Adrenal gland (tissue), 12 donors: ENCODE measurements around the gene CCDC51. TPM values are rescaled to one million over a fixed set of nuclear protein-coding genes. Genes with fewer than 3 reads are reported as not detected.

Experiments used
- DNase-seq, 7 donors: peaks; one replicate each; pipeline ENCODE4 v3.0.0-alpha.2; 2019 to 2020
- H3K27ac ChIP-seq, 5 donors: fragments of 200-600 bp; sonication (generic) in 4 of 5; 1 replicate in 3 of 5; 2 replicates in 2 of 5; pipeline versions ENCODE4 v1.5.1 to v1.8.0; 2016 to 2020; ENCODE audit warnings: mild to moderate bottlenecking in 1 of 5
- H3K27me3 ChIP-seq: fragments of 200-600 bp; 2 replicates; pipeline ENCODE4 v1.8.0; 2021
- H3K36me3 ChIP-seq, 2 donors: fragments of 200-600 bp; replicated peaks in 1 of 2; 1 replicate in 1 of 2; 2 replicates in 1 of 2; pipeline versions ENCODE4 v1.5.1 to v1.8.0; 2018 to 2022
- H3K4me1 ChIP-seq, 2 donors: fragments of 200-600 bp; replicated peaks in 1 of 2; 1 replicate in 1 of 2; 2 replicates in 1 of 2; pipeline versions ENCODE4 v1.5.1 to v1.8.0; 2018 to 2021
- H3K4me3 ChIP-seq, 4 donors: fragments of 200-600 bp; sonication (generic) in 3 of 4; one replicate each; pipeline ENCODE4 v1.5.1; 2016 to 2018
- H3K9me3 ChIP-seq, 3 donors: fragments of 200-600 bp; sonication (generic) in 1 of 3; replicated peaks in 1 of 3; 1 replicate in 2 of 3; 2 replicates in 1 of 3; pipeline versions ENCODE4 v1.5.1 to v1.8.0; 2016 to 2021
- POLR2A ChIP-seq, 2 donors: fragments of 450-650 bp; IDR thresholded peaks; one replicate each; pipeline ENCODE4 v1.6.1; 2017; ENCODE audit warnings: antibody characterized with exemption in 2 of 2, mild to moderate bottlenecking in 2 of 2, moderate library complexity in 1 of 2
- WGBS, 4 donors: extraction: QIAGEN DNeasy Blood & Tissue Kit in 2 of 4; methylation state at CpG; one replicate each; pipeline versions ENCODE4 v1.1.5 to v1.1.7; 2013 to 2017; 5-methylcytosine and 5-hydroxymethylcytosine counted together
- intact Hi-C, 2 donors: fragments of 100-400 bp; cut with DNase I; formaldehyde crosslinking; loops; one replicate each; pipeline versions ENCODE4 v1.14.1 to v1.15.0; 2022 to 2023
- polyA plus RNA-seq, 3 donors: library from polyadenylated mRNA; stranded (reverse); fragments of 200-250 nt in 2 of 3; fragments of 350-450 nt in 1 of 3; fragmentation: Illumina TruSeq in 1 of 3; extraction: RNeasy Lipid Tissue Mini Kit (QIAGEN cat#74804) in 1 of 3; gene quantifications; one replicate each; pipeline ENCODE4 v1.2.3, GENCODE V29; 2013 to 2014
- total RNA-seq, 9 donors: library from RNA; depleted of rRNA in 4 of 9; stranded (reverse); fragments of >200 nt in 4 of 9; fragments of 120-200 nt in 1 of 9; fragmentation: NEBNext Ultra II Directional in 1 of 9; extraction: Animal tissue kit (Norgen Biotek cat#: 25700) in 1 of 9; gene quantifications; one replicate each; pipeline versions ENCODE4 v1.1.0 to v1.2.4, GENCODE V29; 2013 to 2023
- TF ChIP-seq, protein P1 (sequence below), 6 experiments: fragments of 450-650 bp in 4 of 6; fragments of 200-600 bp in 2 of 6; sonication (generic) in 1 of 6; IDR thresholded peaks; 1 replicate in 5 of 6; 2 replicates in 1 of 6; pipeline versions ENCODE4 v1.5.1 to v1.8.0; 2016 to 2021; ENCODE audit warnings: antibody characterized with exemption in 6 of 6, mild to moderate bottlenecking in 2 of 6, moderate library complexity in 1 of 6
- donor health status: healthy with polysubstance abuse.
- donor health status: Bipolar disorder and iron deficiency.
- donor health status: DM: yes; HTN: yes; CAD: no.
- donor health status: DM: no; HTN: no; CAD: no.
- donor health status: DM: no; HTN: no; CAD: no.
- donor health status: DM: yes; HTN: yes; CAD: no.

CCDC51 gene
- total and polyA plus RNA-seq, 12 donors, result 7.3 to 30.4 (median 19.5) TPM

DNA sequence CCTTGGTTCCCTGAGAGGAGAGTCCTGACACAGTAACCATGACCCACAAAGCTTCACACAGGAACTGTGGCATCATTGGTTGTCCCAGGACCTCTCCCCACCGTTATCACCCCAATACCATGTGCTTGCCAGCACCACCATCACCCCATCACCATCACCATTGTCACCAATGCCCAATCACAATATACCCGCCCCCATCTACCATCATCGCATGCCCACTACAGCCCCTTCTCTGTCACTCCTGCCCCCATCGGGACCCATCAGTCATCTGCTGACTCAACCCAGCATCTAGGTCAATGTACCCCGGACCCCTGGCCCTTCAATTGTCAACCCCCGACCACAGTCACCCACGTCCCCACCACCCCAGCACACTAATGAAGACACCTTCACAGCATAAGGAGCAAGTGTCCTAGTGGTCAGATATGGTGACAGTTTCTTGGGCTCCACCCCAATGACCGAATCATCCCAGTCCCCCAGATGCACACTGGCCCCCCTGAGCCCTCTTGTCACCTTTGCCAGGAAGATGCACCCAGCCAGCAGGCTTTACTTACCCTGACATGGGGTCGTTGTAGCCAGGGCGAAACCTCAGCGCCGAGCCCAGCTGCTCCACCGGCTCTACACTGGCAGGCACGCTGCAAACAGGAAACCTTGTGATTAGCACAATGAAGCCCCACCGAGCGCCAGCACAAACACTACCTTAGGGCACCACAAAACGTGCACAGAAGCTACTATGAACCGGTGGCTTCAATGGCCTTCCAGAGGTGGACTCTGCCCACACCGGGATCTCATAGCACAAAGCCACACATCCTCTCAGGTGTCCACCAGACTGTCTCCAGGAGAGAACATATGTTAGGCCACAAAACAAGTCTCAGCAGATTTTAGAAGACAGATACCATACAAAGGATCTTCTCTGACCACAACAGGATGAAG lies 39.0 kb upstream of the CCDC51 start:
- 77 to 88% (median 83%) methylated on average over 9 to 19 of the region's 19 CpGs for WGBS, 4 donors
- Histone ChIP-seq H3K36me3 (no peaks in the 10 kb centered on the region), H3K27ac (no peak overlapping the region), H3K4me1 (peaks cover 0 to 6% of the 10 kb centered on the region in 2 donors), H3K4me3 (no peak overlapping the region), H3K27me3 (no peaks in the 10 kb centered on the region), H3K9me3 (no peaks in the 10 kb centered on the region)
- intact Hi-C loops, result no loop called here
- no peak for TF ChIP-seq POLR2A (IDR thresholded peaks at IDR 0.05)
- TF ChIP-seq, protein P1, sequence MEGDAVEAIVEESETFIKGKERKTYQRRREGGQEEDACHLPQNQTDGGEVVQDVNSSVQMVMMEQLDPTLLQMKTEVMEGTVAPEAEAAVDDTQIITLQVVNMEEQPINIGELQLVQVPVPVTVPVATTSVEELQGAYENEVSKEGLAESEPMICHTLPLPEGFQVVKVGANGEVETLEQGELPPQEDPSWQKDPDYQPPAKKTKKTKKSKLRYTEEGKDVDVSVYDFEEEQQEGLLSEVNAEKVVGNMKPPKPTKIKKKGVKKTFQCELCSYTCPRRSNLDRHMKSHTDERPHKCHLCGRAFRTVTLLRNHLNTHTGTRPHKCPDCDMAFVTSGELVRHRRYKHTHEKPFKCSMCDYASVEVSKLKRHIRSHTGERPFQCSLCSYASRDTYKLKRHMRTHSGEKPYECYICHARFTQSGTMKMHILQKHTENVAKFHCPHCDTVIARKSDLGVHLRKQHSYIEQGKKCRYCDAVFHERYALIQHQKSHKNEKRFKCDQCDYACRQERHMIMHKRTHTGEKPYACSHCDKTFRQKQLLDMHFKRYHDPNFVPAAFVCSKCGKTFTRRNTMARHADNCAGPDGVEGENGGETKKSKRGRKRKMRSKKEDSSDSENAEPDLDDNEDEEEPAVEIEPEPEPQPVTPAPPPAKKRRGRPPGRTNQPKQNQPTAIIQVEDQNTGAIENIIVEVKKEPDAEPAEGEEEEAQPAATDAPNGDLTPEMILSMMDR (IDR thresholded peaks at IDR 0.05), result no peak
- DNase-seq, result peak in 1 of 7 donors; percentile 10

DNA sequence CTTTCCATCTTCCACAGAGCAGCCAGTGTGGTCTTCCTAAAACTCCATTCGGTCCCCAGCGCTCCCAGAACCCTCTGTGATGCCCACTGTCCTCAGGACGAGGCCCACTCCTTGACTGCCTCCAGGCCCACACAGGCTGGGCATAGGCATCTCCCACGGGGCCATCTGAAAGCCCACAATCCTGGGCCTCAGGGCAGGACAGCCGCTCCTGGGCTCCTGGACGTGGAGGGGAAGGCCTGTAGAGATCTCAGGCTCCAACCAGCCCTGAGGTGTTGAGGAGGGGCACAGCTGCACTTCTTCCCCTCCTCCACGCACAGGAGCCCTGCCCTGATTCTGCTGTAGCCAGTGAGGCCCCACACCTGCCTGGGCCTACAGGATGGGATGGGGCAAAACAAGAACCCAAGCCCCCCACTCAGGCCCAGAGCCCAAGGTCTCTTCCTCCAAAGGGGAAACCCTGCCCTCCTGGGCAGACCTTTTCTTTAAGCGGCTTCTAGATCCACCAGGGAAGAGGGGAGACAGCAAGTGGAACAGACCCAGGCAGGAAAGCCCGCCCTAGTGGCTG lies 38.1 kb upstream of the CCDC51 start:
- peak in 1 of 7 donors; percentile 7 for DNase-seq
- Histone ChIP-seq H3K4me3 (no peak overlapping the region), H3K27me3 (no peaks in the 10 kb centered on the region), H3K36me3 (no peaks in the 10 kb centered on the region), H3K27ac (no peak overlapping the region), H3K4me1 (peaks cover 7 to 13% of the 10 kb centered on the region in 2 donors), H3K9me3 (no peaks in the 10 kb centered on the region)
- intact Hi-C loops, result no loop called here
- TF ChIP-seq, protein P1 (IDR thresholded peaks at IDR 0.05), result no peak
- no peak for TF ChIP-seq POLR2A (IDR thresholded peaks at IDR 0.05)
- WGBS, 4 donors, result 87 to 93% (median 89%) methylated on average over 5 to 9 of the region's 9 CpGs

DNA sequence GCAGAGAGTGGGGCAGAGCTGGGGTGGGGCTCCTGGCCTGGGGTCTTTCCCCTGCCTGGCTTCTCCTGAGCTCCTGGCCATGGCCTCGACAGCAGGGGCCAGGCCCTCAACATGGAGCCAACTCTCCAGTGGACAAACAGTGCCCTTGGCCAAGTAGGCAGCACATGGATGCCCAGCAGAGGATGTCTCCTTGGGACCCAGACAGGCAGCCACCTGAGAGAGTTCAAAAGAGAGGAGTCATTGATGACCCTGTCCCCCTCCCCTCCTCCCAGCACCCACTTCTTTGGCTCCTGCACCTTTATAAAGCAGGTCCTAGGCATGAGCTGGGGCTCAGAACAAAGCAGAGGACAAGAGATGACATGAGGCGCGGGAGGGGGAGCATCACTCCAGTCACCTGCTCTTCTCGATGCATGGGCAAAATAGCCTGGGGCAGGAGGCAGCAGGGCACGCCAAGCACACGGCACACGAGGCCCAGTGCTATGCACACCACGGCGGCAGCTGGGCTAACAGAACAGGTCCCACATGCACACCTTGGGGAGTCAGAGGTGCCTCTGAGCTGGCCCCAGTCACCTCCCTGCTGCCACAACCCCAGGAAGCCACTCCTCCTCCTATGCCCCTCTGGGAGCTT lies 36.6 kb upstream of the CCDC51 start:
- Histone ChIP-seq H3K9me3 (no peaks in the 10 kb centered on the region), H3K4me3 (no peak overlapping the region)

More for the DNA sequence above, 36.6 kb upstream of the CCDC51 start:
- no peaks in the 10 kb centered on the region for H3K36me3 ChIP-seq
- no peak overlapping the region for H3K27ac ChIP-seq
- peak in 1 of 7 donors; percentile 53 for DNase-seq
- intact Hi-C loops, result no loop called here
- 82 to 92% (median 87%) methylated on average over 7 to 9 of the region's 9 CpGs for WGBS, 4 donors
- no peak for TF ChIP-seq POLR2A (IDR thresholded peaks at IDR 0.05)
- TF ChIP-seq, protein P1 (IDR thresholded peaks at IDR 0.05), result no peak
- H3K27me3 ChIP-seq, result no peaks in the 10 kb centered on the region
- H3K4me1 ChIP-seq, result peaks cover 17 to 22% of the 10 kb centered on the region in 2 donors
